NCI-H2107 treated with DMSO at 0.1 percent for 48 hours (cell line): ENCODE measurements around the gene KREMEN1.
A peak's percentile ranks its signal among the peaks of the same experiment; 100 is the strongest.
"Not testable (repeated sequence)": the region's sequence is repeated elsewhere in the genome, so short reads cannot be mapped to it uniquely, and the experiment has no call there.

ENCODE experiments used
- DNase-seq: peaks from one replicate; lab custom pipeline; 2025; ENCODE audit not compliant: unreplicated experiment; lab: John Stamatoyannopoulos, UW

KREMEN1 gene

DNA sequence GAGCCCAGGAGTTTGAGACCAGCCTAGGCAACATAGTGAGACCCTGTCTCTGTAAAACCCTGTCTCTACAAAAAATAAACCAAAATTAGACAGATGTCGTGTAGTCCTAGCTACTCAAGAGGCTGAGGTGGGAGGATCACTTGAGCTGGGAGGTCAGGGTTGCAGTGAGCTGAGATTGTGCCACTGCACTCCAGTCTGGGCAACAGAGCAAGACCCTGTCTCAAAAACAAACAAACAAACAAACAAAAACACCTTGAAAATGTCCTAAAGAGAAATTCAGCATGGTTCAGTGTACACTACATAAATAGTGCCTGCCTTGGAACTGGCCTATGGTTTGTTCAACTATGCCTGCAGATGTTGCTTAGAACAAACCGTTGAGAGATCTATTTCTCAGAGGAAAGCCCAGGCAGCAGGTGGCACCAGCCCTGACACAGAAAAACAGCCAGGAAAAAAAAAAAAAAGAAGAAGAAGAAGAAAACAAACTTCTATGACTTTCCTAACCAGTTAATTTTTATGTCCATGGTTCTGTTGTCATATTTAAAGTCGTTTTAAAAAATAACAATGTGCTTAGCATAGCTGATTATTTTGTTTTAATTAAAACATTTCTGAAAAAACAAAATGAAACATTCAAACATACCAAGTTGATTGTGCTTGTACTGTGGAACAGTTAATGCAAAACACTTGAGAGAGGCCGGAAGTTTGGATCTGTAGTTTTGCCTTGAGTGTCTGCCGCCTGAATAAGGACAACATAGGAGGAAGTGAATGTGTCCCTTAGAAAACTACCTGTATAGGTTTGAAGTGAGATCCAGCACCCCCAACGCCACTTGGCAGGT is 5.4 kb downstream of the KREMEN1 start:
- DNase-seq: no peak

DNA sequence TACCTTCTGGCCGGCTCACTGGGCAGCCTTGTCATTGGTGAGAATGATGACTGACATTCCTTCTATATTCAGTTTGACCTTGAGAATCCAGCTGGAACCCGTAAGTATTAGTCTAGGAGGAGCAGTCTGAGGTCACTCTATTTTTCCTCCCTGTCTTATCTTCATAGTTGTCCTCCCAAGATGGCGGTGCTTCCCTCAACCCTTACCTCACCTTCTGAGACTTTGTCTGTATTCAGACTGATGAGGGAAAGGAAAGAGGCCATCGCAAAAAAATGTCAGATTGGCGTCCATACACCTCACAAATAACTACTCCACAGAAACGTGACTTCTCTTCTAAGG is 6.0 kb downstream of the KREMEN1 start:
- DNase-seq: no peak

DNA sequence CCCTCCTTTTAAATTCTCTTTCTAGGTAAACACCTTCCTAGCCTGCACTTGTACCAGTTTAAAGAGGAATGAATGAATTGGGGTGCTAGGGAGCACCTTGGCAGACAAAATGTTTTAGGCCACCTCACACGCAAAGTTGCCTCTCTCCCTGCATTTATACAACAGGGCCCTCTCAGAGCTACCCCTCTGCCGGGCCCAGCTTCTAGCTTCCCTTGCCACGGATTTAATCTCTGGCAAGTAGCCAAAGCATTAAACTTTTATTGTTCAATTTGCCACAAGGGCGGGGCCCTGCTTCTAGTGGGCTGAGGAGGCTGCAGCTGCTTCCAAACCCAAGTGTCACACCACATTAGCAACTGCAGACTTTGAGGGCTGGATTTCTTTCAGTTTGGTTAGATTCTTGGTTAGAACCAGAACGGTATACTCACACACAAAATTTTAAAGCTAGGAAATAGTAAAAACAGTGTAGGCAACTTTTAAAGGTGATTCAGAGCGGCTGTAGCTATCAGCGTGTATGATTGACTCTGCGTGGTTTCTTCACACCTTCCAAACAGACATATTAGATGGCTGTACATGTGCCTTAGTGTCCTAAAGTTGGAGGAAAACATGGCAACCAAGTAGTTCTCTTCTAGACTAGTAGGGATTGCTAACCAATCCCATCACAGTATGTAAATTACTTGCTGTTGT is 6.5 kb downstream of the KREMEN1 start:
- peak; percentile 57 for DNase-seq

DNA sequence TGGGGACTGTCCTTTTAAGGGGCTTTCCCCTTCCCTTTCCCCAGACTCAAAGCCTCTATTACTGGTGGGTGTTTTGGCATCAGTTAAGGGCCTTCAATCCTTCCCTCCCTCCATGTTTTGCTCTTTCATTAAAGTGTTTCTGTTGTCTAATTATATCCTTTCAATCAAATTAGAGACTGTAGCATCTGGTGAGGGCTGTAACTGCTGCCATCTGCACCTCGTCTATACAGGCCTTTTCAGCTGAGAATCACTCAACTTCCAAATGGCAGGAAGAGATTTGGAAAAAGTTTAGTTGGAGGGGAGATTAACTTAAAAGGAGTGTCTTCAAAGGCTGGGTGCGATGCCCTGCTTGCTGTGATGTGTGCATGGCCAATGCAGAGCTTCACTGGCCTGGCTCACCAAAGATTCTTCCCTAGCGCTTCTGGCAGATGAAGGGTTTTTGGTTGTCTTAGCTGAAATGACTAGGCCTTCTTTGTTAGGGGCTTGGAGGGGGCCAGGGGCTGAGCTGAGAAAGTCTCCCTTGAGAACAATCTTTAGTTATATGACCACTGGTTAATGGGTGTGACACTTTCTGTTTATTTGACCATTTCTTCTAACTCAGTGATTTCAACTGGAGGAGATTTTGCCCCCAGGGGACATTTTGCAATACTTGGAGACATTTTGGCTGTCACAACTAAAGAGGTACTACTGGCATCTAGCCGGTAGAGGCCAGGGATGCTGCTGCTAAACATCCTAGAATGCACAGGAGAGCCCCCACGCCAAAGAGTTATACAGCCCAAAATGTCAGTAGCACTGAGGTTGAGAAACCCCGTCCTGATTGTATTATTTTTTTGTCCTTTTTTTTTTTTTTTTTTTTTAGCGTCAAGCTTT is 7.5 kb downstream of the KREMEN1 start:
- peak; percentile 9 for DNase-seq

DNA sequence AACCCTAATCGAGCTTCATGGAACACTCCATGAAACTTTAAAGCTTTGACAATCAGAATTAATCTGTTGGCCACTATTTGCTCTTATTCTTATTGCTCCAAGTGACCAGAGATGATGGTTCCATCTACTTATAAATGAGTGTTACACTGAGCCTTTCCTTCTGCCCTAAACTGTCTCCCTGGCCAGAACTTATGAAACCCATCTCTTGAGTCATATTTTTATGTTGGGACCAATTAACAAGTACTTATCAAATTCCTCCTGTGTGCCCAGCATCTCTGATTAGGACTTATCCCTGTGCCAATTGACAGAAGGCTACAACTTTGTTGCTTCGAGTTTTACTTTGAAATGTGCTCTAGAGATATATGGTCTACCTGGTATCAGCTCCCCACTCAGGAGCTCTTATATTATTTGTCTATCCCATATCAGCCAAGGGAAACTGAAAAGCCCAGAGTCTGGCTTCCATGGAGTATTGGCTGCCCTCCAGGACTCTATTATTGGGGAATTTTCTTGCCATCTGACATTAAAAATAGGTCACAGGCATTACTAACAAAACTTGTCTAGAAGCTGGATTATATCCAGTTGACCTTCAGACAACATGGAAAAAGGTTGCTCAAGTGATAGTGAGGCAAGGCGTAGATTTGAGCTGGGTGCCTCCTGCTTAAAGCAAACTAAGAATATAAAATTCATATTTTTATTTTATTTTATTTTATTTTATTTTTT is 8.8 kb downstream of the KREMEN1 start:
- no peak for DNase-seq

DNA sequence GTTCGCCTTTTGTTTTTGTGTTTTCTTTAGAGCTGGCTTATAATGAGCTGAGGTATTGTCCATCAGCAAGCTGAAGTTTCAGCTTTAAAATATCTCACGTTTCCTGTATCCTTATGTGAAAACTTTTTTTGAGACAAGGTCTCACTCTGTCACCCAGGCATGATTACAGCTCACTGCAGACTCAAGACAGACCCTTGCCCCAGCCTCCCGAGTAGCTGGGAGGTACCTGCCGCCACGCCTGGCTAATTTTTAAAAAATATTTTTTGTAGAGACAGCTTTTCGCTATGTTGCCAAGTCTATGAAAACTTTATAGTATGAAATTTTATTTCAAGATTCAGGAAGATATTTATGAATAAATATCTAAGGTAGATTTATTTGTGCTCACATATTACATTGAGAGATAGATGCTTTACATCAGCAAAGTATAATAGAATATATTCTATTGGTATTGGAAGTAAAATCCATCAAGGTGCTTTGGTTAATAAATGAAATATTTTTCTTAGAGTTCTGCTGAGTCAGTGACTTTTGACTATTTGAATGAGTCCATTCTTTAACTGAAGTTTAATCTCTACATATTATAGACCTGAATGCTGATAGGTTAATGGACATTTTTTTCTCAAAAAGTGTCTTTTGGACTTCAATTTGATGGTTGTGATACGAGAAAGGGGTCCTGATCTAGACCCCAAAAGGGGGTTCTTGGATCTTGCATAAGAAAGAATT is 10.2 kb downstream of the KREMEN1 start:
- no peak for DNase-seq

DNA sequence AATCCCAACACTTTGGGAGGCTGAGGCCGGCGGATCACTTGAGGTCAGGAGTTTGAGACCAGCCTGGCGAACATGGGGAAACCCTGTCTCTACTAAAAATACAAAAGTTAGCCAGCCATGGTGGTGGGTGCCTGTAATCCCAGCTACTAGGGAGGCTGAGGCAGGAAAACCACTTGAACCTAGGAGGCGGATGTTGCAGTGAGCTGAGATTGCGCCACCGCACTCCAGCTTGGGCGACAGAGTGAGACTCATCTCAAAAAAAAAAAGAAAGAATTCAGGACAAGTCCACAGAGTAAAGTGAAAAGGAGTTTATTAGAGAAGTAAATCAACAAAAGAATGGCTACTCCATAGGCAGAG is 10.7 kb downstream of the KREMEN1 start:
- not testable (repeated sequence) for DNase-seq

DNA sequence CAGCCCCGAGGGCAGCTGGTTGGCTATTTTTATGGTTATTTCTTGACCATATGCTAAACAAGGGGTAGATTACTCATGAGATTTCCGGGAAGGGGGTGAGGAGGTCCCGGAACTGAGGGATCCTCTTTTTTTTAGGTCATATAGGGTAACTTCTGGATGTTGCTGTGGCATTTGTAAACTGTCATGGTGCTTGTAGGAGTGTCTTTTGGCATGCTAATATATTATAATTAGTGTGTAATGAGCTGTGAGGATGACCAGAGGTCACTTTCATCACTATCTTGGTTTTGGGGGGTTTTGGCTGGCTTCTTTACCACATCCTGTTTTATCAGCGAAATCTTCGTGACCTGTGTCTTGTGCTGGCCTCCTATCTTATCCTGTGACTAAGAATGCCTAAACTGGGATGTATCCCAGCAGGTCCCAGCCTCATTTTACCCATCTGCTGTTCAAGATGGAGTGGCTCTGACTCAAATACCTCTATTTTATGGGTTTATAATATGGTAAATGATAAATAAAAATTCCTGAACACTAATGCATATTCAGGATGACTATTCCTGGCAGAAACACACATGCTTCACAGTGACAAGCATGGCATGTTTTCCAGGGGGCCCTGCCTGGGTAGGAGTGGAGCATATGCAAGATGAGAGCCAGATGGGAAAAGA is 11.2 kb downstream of the KREMEN1 start:
- DNase-seq: no peak

DNA sequence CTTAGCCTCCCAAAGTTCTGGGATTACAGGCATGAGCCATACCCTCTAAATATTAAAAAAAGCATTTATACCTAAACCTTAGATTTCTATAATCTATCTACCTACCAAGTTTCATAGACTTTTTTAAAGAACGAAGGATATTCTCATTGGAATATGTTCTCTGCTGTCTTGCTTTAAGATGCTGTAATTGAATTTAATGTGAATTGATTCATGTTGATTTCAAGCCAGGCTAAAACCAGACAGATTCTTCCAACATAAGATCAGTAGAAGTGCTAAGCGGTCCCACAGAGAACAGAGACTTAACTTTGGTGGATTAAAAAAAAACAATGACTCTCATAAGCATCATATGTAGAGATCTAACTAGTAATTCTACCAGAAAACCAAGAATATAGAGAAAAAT is 14.2 kb downstream of the KREMEN1 start:
- DNase-seq: no peak

DNA sequence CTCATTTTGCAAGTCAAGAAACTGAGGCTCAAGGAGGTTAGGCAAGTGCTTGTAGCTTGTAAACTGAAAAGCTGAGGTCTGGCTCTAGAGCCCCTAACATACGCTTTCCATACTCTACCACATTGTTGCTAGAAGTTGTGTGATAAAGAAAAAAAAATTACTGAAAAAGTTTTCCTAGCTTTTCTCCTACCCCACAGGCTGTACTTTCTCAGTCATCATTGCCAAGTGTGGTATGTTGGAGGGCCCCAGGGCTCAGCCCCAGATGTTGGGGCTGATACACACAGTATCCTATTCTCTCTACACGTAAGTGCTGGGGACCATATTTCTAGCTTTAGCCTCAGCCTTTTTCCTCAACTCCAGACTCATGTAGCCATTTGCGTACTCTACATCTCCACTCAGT is 16.0 kb downstream of the KREMEN1 start:
- DNase-seq: no peak

DNA sequence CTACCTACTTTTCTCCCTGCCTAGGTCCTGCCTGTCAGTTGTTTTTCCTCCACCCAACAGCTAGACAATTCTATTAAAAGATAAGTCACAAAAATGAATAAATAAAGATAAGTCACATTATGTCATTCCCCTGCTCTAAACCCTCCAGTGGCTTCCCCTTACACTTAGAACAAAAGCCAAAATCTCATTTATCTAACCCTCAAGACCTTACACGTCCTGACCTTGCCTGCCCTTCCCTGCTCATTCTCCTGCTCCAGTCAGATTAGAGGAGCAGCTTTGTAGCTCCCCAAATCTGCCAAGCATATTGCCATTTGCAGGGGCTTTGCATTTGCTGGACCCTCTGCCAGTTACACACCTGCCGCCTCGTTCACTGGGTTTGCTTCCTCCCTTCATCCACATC is 16.7 kb downstream of the KREMEN1 start:
- no peak for DNase-seq

DNA sequence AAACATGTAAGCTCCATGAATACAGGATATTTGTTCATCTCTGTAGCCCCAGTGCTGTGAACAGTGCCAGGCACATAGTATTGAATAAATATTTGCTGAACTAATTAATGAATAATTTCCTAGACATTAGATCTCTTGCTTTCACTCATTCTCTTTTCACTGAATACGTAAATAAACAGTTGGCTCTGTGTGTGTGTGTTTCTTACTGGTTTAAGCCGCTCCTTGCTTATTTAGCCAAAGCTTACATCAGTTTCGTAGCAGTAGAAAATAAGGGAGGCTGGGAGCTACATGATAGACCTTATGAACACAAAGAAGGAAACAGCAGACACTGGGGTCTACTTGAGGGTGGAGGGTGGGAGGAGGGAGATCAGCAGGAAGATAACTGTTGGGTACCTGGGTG is 17.2 kb downstream of the KREMEN1 start:
- no peak for DNase-seq

DNA sequence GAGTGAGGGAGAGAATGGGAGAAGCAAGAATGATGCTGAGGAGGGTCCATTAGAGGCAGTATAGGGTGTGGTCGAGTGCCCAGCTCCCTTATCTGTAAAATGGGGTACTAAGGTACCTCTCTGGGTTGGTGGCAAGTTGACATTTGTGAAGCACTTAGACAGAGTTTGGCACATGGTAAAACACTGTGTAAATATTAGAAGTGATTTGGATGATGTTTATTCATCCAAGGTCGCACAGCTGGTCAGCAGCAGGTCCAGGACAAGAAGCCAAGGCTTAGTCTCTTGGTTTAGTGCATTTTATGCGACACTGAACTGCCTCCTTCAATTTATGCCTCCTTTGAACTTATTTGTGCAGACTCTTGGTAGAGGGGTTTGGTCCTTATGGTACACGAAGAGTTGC is 19.4 kb downstream of the KREMEN1 start:
- DNase-seq: no peak

DNA sequence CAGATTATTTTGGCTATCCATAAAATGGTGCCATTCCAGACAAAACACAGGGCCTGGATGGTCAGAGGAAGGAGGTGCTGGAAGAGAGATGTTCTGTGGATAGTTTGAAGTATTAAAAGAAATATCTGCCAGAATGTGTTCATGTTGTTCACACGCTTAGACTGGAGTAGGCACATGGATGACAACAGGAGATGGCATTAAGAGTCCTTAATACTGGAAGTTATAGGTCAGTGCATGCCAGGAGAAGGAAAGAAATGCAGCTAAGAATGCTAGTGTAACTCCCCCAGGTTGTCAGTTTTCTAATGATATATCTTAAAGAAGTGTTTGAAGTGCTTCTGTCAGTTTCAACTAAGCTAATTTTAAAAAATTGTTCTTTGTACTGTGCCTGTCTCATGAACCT is 20.2 kb downstream of the KREMEN1 start:
- DNase-seq: no peak

DNA sequence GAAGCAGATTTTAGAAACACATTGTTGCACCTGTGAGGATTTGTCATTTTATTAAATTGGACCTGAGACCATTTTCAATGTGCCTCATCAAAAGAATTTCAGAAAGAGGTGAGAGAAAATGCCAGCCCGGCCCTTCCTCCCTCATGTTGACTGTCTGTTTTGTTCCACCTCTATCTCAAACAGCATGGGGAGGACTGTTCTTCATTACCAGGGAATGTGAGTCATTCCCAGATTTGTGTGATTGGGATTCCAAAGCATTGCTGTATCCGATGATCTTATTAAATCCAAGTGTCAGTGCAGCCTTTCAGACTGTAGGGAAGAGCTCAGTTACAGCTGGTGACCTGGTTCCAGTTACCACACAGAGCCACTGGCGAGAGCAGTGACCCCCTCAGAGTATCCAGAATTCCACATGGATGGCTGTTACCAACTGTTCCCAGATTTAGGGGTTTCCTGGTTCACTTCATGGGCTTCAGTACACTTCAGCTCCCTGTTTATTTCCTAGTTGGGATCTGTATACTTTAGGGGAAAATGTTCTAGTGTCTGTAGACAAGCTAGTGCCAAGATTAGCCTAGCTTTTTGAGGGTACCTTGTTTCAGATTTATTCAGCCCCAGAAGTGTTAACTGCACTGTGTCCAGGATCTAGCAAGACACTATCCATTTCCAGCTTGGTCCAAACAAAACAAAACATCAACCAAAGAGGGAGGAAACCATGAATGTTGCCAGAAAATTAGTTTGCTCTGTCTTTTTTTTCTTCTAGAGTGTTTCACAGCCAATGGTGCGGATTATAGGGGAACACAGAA is 20.9 kb downstream of the KREMEN1 start:
- no peak for DNase-seq

DNA sequence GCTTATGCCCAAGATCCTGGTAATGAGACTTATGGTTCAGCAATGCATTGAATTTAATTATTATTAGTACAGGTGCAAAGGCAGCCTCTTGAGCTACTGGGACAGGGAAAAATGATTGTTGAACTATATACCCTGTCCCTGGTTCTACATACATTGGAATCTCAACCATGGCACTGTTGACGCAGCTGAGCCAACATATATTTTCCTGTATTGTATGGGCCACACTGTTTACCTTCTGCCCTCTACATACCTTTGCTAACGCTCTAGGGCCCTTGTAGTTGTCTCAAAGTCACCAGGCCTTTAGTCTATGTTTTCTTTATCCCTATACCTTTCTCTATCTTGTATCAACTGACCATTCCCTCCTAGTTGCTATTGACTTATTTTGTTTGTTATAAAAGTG is 22.6 kb downstream of the KREMEN1 start:
- DNase-seq: no peak

DNA sequence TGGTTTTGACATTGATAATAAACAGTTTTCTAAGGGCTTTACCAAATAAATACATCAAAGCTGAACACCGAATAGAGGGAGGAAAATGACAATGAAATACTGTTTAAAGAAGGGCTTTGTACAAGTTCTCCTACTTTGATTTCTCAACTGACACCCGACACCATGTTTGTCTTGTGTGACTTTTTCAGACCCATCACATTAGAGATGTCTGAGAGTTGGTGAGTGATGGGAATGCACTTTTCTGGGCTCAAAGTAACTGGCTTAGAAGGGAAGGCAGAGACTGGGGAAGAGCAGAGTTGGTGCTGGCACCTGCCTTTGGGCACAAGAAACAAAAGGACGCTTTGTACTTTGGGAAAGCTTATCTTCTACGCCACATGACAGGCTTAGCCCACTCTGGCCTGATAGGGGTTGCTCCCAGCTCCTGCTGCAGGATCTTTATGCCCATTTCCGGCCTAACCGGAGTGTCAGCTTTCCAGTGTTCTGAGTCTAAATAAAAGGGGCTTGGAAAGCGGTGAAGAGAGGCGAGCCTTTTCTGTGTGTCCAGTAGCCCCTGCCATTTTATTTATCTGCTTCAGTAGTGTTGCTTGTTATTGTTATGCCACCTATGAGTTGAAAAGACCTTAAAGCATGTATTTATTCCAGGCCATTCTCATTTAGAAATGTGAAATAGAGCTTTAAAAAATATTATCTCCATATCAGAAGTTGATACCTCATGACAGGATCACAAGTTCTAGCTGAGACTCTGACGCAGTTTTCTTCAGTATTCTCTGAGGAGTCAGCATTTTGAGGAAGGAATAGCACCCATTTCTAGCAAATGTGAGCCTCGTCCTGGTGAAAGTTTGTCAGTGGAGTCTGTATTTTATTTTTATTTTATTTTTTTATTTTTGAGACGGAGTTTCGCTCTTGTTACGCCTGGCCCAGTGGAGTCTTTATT is 24.2 kb downstream of the KREMEN1 start:
- peak; percentile 8 for DNase-seq

DNA sequence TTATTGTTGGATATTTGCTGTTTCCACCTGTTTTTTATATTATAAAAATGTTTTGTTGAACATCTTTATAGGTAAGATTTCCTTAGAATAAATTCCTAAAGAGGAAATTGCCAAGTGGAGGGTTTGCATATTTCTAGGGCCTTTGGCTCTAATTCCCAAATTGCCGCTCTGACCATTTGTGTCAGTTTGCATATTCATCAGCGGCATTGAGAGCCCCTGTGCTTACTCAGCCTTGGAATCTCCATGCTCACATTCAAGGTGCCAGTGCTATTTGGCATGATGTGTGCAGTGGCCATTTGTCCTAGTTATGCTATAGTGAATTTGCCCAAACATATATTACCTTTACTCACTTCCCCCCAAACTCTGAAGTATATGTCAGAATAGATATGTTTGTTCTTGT is 25.5 kb downstream of the KREMEN1 start:
- no peak for DNase-seq
